ENCODE results near the gene BCAR1. TPM values are rescaled to one million over a fixed set of nuclear protein-coding genes. Genes with fewer than 3 reads are reported as not detected.

BCAR1 gene
- total RNA-seq, 1 donor from 2014 or later = 0.59 TPM

DNA sequence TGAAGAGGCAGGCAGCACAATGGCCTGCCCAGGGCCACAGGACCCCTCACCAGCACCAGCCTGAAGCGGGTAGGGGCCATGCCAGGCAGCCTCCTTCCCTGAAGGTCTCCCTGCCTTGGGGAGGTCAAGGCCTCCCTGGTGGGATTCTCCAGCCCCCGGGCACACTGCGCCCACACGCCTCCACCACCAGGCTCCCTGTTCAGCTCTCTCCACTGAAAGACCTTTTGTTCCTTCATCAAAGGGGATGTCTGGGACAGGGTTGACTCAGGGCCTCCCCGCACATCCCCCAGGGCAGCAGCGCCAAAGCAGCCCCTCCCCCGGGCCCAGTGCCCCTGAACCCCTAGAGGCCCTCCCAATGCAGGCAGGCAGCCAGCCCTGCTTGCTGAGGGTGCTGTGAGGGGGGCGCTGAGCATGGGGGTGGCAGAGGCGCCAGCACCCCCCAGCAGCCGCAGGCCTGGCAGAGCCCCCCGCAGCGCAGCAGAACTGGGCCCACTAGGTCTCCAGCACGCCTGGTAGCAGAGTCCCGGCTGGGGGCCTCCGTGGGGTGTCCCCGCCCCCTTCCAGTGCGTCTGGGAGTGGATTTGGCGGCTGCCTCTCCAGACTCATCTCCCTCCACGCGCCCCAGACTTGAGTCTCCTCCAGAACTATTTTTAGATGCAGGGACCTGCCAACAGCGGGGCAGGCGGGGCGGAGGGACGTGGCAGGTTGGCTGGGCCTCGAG lies 13.1 kb downstream of the BCAR1 start:
- intact Hi-C loops (cut with micrococcal nuclease) = no loop called here
- Mint-ChIP-seq H3K27me3 (ENCODE audit: low read depth) (peaks cover 4% of the 10 kb centered on the region), H3K4me3 (ENCODE audit: low read depth) (no peak overlapping the region), H3K27ac (no peak overlapping the region), H3K36me3 (ENCODE audit: low read depth) (no peaks in the 10 kb centered on the region), H3K4me1 (ENCODE audit: low read depth) (no peaks in the 10 kb centered on the region), H3K9me3 (no peaks in the 10 kb centered on the region)
- DNase-seq (ENCODE audit: low spot score) = no peak

DNA sequence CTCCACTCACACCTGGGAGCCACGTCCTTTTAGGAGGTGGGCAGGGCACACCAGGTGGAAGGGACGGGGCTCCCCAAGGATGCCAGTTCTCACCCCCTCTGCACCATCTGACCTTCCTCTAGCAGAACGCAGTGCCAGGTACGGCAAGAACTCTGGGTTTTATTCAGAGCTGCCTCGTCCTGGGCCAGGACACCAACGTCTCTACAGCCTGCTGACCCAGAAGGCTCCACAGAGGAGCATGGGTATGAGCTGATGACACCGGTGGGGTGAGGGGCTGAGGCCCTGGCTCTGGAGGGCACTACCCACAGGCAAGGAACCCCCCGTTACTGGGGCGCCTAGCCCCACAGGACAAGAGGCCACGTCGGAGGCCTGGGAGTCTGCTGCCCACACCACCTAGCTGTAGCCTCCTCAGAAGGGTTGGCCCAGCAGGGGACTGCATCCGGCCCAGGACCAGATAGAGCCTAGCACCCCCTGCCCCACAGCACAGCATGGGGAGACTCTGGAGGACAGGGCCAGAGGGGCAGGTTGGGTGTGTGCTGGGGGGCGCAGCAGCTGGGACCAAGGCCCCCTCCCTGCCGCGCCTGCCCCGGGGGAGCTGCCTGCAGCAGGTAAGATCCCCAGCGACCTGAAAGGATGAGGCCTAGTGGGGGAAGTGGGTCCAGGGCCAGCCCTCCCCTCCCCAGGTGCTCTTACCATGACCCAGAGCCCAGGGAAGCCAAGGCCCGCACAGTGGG lies 13.9 kb downstream of the BCAR1 start:
- H3K27me3 Mint-ChIP-seq (ENCODE audit: low read depth) = peaks cover 4% of the 10 kb centered on the region
- no peak overlapping the region for H3K27ac Mint-ChIP-seq
- intact Hi-C loops (cut with micrococcal nuclease) = no loop called here

DNA sequence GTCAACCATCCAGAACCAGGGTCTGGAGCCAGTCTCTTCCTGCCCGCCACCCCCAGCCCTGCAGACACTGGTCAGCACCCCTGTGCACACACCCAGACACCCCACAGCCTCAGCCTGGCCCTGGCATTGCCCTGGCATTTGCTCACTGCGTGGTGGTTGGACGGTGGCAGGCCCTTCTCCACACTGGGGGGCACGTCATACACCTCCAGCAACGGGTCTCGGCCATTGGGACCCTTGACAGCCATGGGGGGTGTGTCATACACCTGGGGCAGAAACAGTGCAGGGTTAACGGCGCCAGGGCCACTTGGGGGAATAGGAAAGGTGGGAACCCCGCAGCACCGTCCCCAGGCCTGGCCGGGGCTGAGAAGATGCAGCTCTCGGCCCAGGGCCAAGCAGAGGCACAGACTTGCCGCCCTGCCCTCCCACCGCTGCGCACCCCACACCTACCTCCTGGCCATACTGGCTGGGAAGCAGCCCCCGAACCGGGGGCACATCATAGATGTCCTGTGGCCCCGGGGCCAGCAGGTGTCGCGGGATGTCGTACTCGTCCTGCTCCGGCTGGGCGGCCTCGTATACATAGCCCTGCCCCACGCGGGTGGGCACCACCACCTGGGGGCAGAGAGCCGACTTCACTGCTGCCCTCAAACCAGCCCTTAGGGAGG lies 14.6 kb downstream of the BCAR1 start:
- no peak overlapping the region for H3K27ac Mint-ChIP-seq
- H3K4me1 Mint-ChIP-seq (ENCODE audit: low read depth) = no peaks in the 10 kb centered on the region
- H3K36me3 Mint-ChIP-seq (ENCODE audit: low read depth) = no peaks in the 10 kb centered on the region
- peaks cover 2% of the 10 kb centered on the region for H3K27me3 Mint-ChIP-seq (ENCODE audit: low read depth)
- no peak for DNase-seq (ENCODE audit: low spot score)
- intact Hi-C loops (cut with micrococcal nuclease) = no loop called here
- H3K9me3 Mint-ChIP-seq = no peaks in the 10 kb centered on the region
- no peak overlapping the region for H3K4me3 Mint-ChIP-seq (ENCODE audit: low read depth)

More for the DNA sequence above, 13.9 kb downstream of the BCAR1 start:
- Mint-ChIP-seq H3K4me1 (ENCODE audit: low read depth) (no peaks in the 10 kb centered on the region), H3K9me3 (no peaks in the 10 kb centered on the region), H3K4me3 (ENCODE audit: low read depth) (no peak overlapping the region), H3K36me3 (ENCODE audit: low read depth) (no peaks in the 10 kb centered on the region)
- DNase-seq (ENCODE audit: low spot score) = no peak

DNA sequence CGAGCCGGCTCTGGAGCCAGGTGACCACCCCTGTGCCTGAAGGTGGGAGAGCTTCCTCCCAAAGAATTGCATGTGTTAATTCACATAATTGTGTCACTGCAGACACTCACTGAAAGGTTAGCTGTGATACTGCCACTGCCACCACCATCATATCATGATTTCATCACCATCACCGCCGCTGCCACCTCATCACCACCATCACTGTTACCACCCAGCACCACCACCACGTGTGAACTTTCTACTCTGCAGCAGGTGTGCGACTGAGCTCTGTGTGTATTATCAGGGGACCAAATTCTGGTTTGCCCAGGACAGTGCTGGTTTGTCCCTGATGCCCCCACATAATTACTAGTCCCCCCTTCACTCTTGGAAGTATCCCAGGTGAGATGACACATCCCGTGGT lies 15.2 kb downstream of the BCAR1 start:
- Mint-ChIP-seq H3K4me3 (ENCODE audit: low read depth) (no peak overlapping the region), H3K9me3 (no peaks in the 10 kb centered on the region), H3K4me1 (ENCODE audit: low read depth) (no peaks in the 10 kb centered on the region), H3K36me3 (ENCODE audit: low read depth) (no peaks in the 10 kb centered on the region), H3K27ac (no peak overlapping the region), H3K27me3 (ENCODE audit: low read depth) (peaks cover 2% of the 10 kb centered on the region)
- DNase-seq (ENCODE audit: low spot score) = no peak
- intact Hi-C loops (cut with micrococcal nuclease) = no loop called here

DNA sequence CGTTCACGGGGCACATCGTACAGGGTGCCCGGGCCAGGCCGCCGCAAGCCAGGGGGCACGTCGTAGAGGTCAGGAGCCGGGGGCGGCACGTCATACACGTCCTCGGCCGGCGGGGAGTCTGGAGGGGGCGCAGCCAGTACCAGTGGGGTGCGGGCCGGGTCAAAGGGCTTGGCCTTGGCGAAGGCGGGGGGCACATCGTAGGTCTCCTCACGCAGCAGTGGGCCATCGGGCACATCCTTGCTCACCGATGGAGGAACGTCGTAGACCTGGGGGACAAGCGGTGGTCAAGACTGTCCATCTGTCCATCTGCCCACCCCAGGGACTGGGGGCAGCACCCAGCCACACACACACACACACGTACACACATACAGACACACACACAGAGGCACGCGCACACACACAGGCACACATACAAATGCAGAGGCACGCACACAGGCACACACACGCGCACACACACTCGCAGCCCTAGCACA lies 15.7 kb downstream of the BCAR1 start:
- H3K27me3 Mint-ChIP-seq (ENCODE audit: low read depth) = peaks cover 2% of the 10 kb centered on the region
- H3K9me3 Mint-ChIP-seq = no peaks in the 10 kb centered on the region
- H3K36me3 Mint-ChIP-seq (ENCODE audit: low read depth) = no peaks in the 10 kb centered on the region
- no peak overlapping the region for H3K4me3 Mint-ChIP-seq (ENCODE audit: low read depth)
- intact Hi-C loops (cut with micrococcal nuclease) = no loop called here
- no peaks in the 10 kb centered on the region for H3K4me1 Mint-ChIP-seq (ENCODE audit: low read depth)
- H3K27ac Mint-ChIP-seq = no peak overlapping the region
- no peak for DNase-seq (ENCODE audit: low spot score)

DNA sequence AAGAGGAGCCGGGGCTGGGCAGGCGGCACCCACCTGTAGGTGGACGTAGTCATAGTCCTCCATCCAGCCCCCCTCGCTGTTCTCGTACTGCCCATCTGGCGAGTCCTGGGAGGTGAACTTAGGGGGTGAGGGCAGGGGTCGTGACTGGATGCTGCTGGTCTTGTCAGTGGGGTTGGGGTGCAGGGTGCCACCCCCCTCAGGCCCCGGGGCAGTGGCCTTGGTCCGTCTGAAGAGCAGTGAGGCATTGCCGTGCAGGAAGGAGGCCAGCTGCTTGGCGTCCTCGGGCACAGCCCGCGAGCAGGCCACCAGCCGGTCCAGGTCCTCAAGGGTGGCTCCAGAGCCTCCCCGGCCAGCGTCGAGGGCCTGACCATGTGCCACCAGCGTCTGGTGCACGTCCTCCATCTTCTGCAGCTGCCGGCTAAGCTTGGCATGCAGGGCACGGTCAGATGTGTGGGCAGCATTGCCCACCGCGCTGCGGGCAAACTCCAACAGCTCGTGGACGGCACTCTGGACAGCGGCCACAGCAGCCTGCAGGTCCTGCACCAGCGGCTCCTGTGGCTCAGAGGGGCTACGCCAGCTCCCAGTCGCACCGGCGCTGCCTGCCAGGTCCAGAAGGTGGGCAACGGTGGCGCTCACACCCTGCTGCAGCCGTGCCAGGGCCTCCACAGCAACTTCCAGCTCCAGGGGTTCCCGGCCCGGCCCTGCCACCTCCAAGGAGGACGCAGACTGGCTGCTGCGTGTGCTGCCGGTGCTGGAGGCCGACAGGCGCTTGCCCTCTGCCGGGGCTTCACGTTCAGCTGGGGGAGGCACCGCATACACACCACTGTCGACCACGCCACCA lies 16.3 kb downstream of the BCAR1 start:
- no peak overlapping the region for H3K27ac Mint-ChIP-seq
- intact Hi-C loops (cut with micrococcal nuclease) = loop anchor here (1.0 to 5.0 kb wide), 3 partner anchors 38 to 167 kb away; no protein-coding TSS in a partner anchor
- no peak for DNase-seq (ENCODE audit: low spot score)
- no peak overlapping the region for H3K4me3 Mint-ChIP-seq (ENCODE audit: low read depth)
- no peaks in the 10 kb centered on the region for H3K4me1 Mint-ChIP-seq (ENCODE audit: low read depth)
- no peaks in the 10 kb centered on the region for H3K36me3 Mint-ChIP-seq (ENCODE audit: low read depth)
- H3K27me3 Mint-ChIP-seq (ENCODE audit: low read depth) = peaks cover 2% of the 10 kb centered on the region
- H3K9me3 Mint-ChIP-seq = no peaks in the 10 kb centered on the region

DNA sequence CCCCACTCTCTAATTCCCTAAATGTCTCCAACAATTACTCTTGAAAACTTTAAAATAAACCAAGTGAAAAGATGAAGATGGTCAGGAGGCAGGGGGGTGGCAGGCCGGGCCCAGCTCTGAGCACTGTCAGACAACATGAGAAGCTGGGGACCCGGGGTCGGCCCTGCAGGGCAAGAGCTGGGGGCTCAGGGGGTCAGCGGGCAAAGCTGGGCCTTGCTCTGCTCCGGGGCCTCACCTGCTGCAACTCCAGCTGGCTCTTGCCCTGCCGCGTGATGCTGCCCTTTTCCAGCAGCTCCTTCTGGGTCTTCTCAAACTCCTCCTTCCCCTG lies 17.8 kb downstream of the BCAR1 start:
- Mint-ChIP-seq H3K27ac (no peak overlapping the region), H3K4me3 (ENCODE audit: low read depth) (no peak overlapping the region), H3K4me1 (ENCODE audit: low read depth) (no peaks in the 10 kb centered on the region), H3K27me3 (ENCODE audit: low read depth) (no peaks in the 10 kb centered on the region), H3K36me3 (ENCODE audit: low read depth) (no peaks in the 10 kb centered on the region), H3K9me3 (no peaks in the 10 kb centered on the region)
- intact Hi-C loops (cut with micrococcal nuclease) = loop anchor here (5.0 kb wide), 2 partner anchors 36 to 169 kb away; no protein-coding TSS in a partner anchor
- no peak for DNase-seq (ENCODE audit: low spot score)

DNA sequence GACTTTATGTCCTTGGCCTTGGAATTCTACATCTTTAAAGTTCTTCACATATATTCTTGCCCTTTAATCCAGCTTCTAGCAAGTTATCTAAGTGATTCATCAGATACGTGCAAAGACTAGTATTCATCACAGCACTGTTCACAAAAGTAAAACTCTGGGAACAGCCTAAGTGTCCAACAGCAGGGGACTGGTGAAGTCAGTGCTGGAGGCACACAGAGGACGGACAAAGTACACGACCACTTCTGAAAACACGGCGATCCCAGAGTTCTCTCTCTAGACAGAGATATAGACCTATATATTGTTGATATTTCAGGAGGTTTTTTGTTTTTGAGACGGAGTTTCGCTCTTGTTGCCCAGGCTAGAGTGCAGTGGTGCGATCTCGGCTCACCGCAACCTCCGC lies 19.9 kb downstream of the BCAR1 start:
- H3K4me1 Mint-ChIP-seq (ENCODE audit: low read depth) = no peaks in the 10 kb centered on the region
- intact Hi-C loops (cut with micrococcal nuclease) = loop anchor here (5.0 kb wide), 2 partner anchors 34 to 171 kb away; no protein-coding TSS in a partner anchor
- no peaks in the 10 kb centered on the region for H3K27me3 Mint-ChIP-seq (ENCODE audit: low read depth)
- H3K4me3 Mint-ChIP-seq (ENCODE audit: low read depth) = no peak overlapping the region
- H3K9me3 Mint-ChIP-seq = no peaks in the 10 kb centered on the region
- H3K27ac Mint-ChIP-seq = no peak overlapping the region
- H3K36me3 Mint-ChIP-seq (ENCODE audit: low read depth) = no peaks in the 10 kb centered on the region
- DNase-seq (ENCODE audit: low spot score) = no peak

DNA sequence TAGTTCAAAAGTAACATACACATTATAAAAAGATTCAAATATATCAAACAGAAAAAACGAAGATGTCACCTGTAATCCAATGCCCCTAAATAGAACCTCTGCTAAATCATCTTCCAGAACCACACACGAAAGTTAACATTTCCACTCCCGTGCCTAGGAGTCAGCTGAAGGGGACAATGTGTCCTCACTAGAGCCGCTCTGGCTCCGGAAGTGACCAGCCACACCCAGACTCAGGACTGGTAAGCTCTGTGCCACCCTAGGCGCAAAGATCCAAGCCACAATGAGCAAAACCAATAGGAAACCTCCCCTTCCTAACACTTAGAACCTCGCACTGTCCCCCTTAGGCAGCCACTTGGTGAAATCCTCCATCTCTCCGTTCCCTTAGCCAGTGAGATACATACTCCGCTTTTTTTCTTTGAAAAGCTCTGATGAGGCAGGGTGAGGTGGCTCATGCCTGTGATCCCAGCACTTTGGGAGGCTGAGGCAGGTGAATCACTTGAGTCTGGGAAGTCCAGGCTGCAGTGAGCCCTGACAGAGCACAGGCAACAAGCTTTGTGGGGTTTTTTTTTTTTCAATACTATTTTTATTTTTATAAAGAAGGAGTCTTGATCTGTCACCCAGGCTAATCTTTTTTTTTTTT lies 20.8 kb downstream of the BCAR1 start:
- intact Hi-C loops (cut with micrococcal nuclease) = loop anchor here (5.0 kb wide), 2 partner anchors 33 to 172 kb away; no protein-coding TSS in a partner anchor
- Mint-ChIP-seq H3K9me3 (no peaks in the 10 kb centered on the region), H3K27me3 (ENCODE audit: low read depth) (no peaks in the 10 kb centered on the region), H3K27ac (no peak overlapping the region), H3K4me1 (ENCODE audit: low read depth) (no peaks in the 10 kb centered on the region), H3K36me3 (ENCODE audit: low read depth) (no peaks in the 10 kb centered on the region), H3K4me3 (ENCODE audit: low read depth) (no peak overlapping the region)
- no peak for DNase-seq (ENCODE audit: low spot score)

DNA sequence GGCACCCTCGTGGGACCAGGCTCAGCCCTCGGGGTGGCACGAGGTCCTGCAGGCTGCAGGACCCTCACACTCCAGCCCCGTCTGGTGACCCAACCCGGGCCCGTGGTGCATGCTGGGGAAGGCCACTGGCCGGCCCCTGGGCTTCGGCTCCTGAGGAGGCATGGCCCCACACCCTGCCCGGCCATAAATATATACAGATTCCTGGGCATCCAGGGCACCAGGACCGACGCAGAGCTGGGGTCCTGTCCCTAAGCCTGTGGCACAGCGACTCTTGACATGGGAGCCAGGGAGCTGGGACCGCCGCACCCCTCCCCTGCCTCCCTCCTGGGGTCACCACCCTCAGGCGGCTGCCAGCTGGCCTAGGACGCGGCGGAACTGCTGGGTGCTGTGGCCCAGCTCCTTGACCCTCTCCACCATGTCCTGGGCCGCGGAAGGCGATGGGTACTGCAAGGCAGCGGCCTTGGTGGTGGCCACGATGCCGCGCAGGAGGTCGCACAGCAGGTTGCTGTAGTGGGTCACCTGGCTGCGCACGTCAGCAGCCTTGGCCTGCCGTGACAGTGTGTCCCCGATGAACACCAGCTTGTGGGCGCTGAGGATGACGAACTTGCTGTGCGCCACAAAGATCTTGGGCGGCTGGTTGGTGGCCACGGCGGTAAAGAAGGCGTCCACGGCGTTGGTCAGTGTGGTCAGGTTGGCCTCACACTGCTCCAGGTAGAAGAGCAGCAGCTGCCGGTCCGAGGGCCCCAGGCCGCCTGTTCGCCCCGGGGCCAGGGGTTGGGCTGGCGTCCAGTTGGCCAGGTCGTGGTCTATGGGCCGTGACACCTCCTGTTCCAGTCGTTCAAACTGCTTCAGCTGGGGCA lies 22.0 kb downstream of the BCAR1 start:
- intact Hi-C loops (cut with micrococcal nuclease) = loop anchor here (5.0 kb wide), 2 partner anchors 32 to 173 kb away; no protein-coding TSS in a partner anchor
- Mint-ChIP-seq H3K36me3 (ENCODE audit: low read depth) (no peaks in the 10 kb centered on the region), H3K4me3 (ENCODE audit: low read depth) (no peak overlapping the region), H3K27ac (no peak overlapping the region), H3K4me1 (ENCODE audit: low read depth) (no peaks in the 10 kb centered on the region), H3K27me3 (ENCODE audit: low read depth) (no peaks in the 10 kb centered on the region), H3K9me3 (no peaks in the 10 kb centered on the region)
- no peak for DNase-seq (ENCODE audit: low spot score)

DNA sequence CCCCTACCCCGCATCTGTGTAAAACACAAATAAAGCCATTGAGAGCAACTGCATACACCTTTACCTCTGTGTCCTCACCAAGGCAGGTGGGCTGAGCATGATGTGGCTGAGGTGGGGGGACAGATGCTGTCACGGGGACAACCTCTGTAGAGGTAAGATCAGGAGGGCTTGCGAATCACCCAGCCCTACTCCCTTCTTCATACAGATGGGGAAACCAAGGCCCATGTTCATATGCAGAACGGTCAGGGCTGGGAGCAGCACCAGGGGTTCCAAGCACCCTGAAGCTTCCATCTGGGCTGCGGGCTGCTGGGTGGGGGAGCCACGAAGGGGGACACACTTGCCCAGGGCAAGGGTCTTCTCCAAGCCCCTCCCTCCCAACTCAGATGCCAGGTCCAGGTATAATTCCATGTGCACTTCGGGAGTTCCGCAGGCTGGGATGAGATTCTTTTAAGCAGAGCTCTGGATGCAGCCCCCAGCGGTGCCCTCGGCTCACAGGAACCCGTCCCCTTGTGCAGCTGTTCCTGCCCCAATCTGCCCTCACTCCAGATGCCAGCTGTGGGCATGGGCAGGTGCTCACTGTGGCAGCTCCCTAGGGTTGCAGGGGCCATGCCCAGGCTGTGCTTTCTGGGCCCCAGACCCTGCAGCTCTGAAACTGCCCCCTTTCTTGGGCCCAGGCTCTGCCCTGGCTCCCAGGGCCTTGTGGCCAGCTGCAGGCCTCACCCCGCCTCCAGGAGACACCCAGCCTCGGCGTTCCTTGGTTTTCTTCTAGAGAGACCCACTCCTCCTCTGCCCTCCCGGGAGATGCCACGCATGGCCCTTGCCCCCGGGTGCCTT lies 23.1 kb downstream of the BCAR1 start:
- intact Hi-C loops (cut with micrococcal nuclease) = no loop called here
- Mint-ChIP-seq H3K27me3 (ENCODE audit: low read depth) (no peaks in the 10 kb centered on the region), H3K4me1 (ENCODE audit: low read depth) (no peaks in the 10 kb centered on the region), H3K27ac (no peak overlapping the region), H3K9me3 (no peaks in the 10 kb centered on the region), H3K4me3 (ENCODE audit: low read depth) (no peak overlapping the region), H3K36me3 (ENCODE audit: low read depth) (no peaks in the 10 kb centered on the region)
- no peak for DNase-seq (ENCODE audit: low spot score)
